GM18520 (cell line): ENCODE measurements around the gene TRIM13.

ENCODE experiments used
- ATAC-seq: cut with Tn5 transposase; IDR thresholded peaks from one replicate; pipeline ENCODE4 v1.9.1; 2021; ENCODE audit not compliant: unreplicated experiment

The TRIM13 gene

DNA sequence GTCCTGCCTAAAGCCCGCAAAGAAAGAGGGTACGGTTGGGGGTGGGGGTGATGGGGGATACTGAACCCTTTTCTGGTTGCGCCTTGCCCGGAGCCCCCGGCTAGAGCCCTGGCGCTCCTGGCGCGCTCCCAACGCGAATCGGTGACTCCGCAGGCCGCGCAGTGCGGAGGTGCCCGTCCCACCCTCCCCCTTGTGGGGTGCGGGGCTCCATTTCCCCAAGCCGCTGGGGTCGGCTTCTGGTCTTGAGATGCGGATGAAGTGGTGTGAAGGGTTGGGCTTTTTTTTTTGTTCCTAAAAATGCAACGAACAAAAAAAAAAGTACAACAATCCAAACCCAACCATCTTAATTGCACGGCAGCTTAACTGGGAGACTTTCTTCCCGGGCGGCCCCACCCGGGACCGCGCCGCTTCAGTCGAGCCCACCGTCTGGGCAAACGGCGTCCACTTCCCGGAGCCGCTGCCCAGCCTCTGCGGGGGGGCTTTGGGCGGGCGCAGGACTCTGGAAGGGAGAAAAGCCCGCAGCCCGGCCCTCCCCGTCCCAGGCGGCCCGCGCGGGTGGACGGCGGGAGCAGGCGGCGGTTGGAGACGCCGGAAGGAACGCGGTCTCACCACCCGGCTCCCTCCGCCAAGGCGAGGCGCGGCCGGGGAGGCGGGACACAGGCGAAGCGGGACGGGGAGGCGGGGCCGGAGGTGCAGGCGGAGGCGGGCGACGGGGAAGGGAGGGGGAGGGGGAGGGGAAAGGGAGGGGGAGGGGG is 504 bp upstream of the TRIM13 start:
- ATAC-seq: peak; percentile 49

- no peak for ATAC-seq
Measured at GRCh38 chr13:49997955-49998354, 1.1 kb downstream of the TRIM13 start.

DNA sequence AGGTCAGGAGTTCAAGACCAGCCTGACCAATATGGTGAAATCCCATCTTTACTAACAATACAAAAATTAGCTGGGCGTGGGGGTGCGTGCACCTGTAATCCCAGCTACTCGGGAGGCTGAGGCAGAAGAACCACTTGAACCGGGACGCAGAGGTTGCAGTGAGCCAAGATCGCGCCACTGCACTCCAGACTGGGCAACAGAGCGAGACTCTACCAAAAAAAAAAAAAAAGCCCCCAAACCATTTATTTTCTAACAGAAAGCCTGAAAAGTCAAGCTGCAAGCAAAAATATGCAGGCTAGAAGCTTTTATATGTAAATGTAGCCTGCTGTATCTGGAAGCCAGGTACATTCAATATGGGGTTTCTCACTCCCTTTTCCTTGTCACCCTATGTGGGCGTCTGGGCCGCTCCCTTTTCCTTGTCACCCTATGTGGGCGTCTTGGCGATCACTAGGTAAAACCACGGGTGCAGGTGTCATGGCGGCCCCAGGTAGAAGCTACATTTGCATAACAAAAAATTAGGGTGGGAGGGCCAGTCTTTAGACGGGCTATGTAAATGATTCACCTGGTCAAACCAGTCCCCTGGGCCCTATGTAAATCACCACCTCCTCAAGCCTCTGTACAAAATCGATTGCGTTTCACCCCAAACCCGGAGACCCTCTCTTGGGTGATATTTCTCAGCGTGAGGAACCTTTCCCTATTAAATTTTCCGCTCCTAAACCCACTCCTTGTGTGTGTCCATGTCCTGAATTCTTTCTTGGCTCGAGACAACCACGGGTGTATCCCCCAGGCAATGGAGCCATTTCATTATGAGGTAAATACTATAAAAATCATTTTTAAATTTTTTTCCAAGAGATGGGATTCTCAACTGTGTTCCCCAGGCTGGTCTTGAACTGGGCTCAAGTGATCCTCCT is 2.1 kb downstream of the TRIM13 start:
- no peak for ATAC-seq

DNA sequence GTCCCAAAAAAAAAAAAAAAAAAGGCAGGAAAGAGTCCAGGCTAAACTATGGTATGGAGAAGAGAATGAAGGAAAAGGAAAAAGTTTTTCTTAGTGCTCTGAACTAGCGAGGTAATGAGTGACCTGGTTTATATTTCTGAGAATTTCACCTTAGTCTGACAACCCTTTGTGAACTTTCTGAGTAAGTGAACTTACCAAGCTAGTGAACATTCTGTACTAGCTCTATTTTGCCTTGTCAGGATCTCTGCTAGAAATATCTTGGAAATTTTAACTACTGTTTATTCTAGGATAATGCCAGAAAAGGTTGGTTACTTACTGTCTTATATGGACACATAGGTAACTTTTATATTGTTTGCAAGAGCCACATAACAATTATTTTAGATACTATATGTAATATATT is 4.4 kb downstream of the TRIM13 start:
- ATAC-seq: no peak

GRCh38 chr13:50006426-50007135 is 9.7 kb downstream of the TRIM13 start:
- no peak for ATAC-seq

DNA sequence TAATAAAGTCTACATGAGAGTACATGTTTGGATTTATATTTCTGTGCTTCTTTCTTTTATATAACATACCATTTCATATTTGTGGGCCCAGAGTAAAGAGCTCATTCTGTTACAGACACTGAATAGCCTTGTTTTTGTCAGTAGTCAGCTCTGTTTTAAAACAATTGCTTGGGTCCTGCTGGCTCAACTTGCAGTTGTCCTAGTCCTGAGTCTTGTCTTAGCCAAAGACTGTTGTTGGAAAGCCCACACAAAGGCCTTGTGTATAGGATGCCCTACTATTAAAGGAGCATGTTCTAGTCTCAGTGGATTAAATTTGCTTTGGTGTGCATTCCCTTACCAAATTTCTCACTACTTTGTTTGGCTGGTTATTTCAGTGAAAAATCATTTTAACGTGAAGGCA is 14.6 kb downstream of the TRIM13 start:
- no peak for ATAC-seq

DNA sequence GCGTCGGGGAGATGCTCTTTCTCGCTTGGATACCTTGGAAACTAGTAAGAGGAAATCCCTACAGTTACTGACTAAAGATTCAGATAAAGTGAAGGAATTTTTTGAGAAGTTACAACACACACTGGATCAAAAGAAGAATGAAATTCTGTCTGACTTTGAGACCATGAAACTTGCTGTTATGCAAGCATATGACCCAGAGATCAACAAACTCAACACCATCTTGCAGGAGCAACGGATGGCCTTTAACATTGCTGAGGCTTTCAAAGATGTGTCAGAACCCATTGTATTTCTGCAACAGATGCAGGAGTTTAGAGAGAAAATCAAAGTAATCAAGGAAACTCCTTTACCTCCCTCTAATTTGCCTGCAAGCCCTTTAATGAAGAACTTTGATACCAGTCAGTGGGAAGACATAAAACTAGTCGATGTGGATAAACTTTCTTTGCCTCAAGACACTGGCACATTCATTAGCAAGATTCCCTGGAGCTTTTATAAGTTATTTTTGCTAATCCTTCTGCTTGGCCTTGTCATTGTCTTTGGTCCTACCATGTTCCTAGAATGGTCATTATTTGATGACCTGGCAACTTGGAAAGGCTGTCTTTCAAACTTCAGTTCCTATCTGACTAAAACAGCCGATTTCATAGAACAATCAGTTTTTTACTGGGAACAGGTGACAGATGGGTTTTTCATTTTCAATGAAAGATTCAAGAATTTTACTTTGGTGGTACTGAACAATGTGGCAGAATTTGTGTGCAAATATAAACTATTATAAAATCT is 15.7 kb downstream of the TRIM13 start:
- ATAC-seq: no peak

DNA sequence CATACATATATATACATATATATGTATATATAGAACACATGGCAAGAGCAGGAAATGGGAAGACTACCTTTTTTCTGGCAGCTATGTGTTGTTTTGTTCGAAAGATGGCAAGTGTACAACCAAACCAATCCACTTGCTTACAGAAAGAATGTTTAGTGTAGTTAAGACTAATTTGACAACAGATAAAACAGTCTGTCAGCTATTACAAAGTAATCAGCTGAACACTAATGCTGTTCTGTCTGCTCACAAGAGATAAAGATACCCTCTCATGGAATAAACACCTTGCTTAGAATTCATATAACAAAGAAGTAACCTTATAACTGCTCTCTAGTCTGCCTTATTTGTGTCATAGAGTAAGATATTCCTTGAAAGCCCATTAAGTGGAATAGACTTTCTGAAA is 17.5 kb downstream of the TRIM13 start:
- ATAC-seq: no peak

- no peak for ATAC-seq
Measured at GRCh38 chr13:50015258-50015657, 18.4 kb downstream of the TRIM13 start, which contains the start of gene KCNRG. Gene KCNRG (plus strand): TSS chr13:50015444. CDS start chr13:50015494, 50 bp downstream.

DNA sequence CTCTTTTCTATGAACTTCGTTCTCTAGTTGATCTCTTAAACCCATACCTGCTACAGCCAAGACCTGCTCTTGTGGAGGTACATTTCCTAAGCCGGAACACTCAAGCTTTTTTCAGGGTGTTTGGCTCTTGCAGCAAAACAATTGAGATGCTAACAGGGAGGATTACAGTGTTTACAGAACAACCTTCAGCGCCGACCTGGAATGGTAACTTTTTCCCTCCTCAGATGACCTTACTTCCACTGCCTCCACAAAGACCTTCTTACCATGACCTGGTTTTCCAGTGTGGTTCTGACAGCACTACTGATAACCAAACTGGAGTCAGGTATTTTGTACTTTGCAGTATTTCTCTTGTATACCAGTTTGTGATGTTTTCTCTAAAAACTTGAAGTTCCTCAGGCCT is 18.9 kb downstream of the TRIM13 start:
- no peak for ATAC-seq

DNA sequence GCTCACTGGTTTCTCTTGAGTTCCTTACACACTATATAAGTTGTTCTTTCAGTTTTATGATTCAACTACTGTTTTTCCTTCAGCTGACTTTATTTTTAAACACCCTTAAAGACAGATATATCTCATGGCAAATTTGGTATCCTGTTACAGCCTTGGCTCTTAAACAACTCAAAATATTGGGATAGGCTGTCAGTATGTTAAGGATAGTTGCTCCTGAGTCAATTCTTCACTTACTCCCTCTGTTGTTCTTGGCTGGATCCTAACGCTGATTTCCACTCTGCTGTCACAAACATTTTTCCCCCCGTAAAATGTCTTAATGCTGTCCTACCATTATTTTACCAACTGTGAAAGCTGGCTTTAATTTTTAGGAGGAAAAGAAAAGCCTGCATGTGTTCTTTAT is 19.6 kb downstream of the TRIM13 start:
- ATAC-seq: no peak

DNA sequence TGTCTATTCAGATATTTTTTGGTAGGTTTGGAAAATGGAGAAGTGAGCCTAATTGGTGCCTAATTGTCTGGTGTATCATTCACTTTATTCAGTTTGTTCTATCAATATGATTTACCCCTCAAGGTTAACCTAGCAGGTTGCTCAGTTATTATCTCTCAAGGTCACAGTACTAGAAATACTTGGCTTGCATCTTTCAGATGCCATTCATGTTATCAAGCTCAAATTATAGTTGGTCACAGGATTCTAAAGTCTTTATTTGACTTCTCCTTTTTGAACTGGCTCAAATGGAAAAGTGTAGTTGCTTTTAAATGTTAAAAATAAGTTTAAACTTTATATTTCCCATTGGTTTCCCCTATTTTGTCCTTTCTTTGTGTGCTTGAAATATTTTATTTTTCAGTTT is 21.0 kb downstream of the TRIM13 start:
- ATAC-seq: no peak

GRCh38 chr13:50025436-50025835 is 28.6 kb downstream of the TRIM13 start:
- ATAC-seq: no peak

GRCh38 chr13:50026788-50027473 is 30.1 kb downstream of the TRIM13 start:
- ATAC-seq: peak; percentile 99

- ATAC-seq: no peak
Measured at GRCh38 chr13:50030315-50030714, 33.5 kb downstream of the TRIM13 start.

- ATAC-seq: no peak
Measured at GRCh38 chr13:50033725-50034124, 36.9 kb downstream of the TRIM13 start.

- no peak for ATAC-seq
Measured at GRCh38 chr13:50037788-50038187, 40.9 kb downstream of the TRIM13 start.

DNA sequence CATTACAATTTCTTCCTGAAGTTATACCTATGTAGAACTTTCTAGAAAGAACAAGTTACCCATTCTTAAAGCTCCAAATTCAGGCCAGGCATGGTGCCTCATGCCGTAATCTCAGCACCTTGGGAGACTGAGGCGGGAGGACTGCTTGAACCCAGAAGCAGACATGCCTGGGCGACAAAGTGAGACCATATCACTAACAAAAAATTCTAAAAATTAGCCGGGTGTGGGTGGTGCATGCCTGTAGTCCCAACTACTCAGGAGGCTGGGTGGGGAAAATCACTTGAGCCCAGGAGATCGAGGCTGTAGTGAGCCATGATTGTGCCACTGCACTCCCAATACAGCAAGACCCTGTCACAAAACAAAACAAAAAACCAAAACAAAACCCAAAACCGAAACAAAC is 41.4 kb downstream of the TRIM13 start:
- no peak for ATAC-seq

DNA sequence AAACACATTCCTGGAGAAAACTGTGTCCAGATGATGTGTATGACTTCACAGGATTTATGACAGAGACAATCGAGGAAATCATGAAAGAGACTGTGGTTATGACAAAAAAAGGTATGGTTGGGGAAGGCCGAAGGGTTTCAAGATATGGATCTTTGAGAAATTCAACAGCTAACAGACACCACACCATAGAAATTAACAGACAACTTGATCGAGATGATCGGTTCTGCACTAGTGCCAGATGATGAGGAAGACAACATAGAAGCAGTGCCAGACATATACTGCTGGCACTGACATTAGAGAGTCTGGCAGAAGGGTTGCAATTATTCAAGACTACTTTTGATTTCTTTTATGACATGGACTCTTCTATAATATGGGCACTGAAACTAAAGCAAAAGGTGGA is 55.6 kb downstream of the TRIM13 start:
- no peak for ATAC-seq

DNA sequence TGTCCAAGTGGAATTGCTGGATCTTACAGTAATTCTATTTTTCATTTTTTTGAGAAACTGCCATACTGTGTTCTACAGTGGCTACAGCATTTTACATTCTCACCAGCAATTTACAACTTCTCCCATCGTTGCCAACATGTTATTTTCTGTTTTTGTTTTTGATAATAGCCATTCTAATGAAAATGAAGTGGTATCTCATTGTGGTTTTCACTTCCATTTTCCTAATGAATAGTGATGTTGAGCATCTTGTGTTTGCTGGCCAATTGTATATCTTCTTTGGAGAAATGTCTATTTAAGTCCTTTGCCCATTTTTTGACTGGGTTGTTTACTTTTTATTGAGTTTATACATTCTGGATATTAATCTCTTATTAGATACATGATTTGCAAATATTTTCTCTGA is 57.0 kb downstream of the TRIM13 start:
- ATAC-seq: no peak
